Fibroblast of pulmonary artery (primary cell): ENCODE measurements around the gene EQTN.

Experiments
- DNase-seq: peaks from one replicate; pipeline ENCODE4 v3.0.0-alpha.2; 2010; ENCODE audit warnings: low read depth
- H3K4me3 ChIP-seq: replicated peaks from 2 replicates; pipeline ENCODE4 v1.5.1; 2011; ENCODE audit warnings: low read depth, mild to moderate bottlenecking, control low read depth, low read length, moderate library complexity
- CTCF ChIP-seq: IDR thresholded peaks from 2 replicates; pipeline ENCODE4 v1.5.1; 2011; ENCODE audit warnings: mild to moderate bottlenecking, control low read depth, low read length, inconsistent platforms; ENCODE audit errors: missing control alignments

The EQTN gene

GRCh38 chr9:27333241-27334052, 36.5 kb upstream of the EQTN start:
- TF ChIP-seq CTCF, result peak; percentile 83
- DNase-seq, result peak; percentile 88

GRCh38 chr9:27331393-27331792, 34.4 kb upstream of the EQTN start:
- H3K4me3 ChIP-seq, result no peak overlapping the region
- TF ChIP-seq CTCF, result no peak
- no peak for DNase-seq

More at GRCh38 chr9:27333241-27334052, 36.5 kb upstream of the EQTN start:
- H3K4me3 ChIP-seq, result no peak overlapping the region

- no peak for DNase-seq
- TF ChIP-seq CTCF, result no peak
- no peak overlapping the region for H3K4me3 ChIP-seq
Measured at GRCh38 chr9:27329291-27329690, 32.3 kb upstream of the EQTN start.

GRCh38 chr9:27328483-27328882, 31.5 kb upstream of the EQTN start:
- no peak for TF ChIP-seq CTCF
- DNase-seq, result no peak
- H3K4me3 ChIP-seq, result no peak overlapping the region

- no peak for DNase-seq
- no peak for TF ChIP-seq CTCF
- H3K4me3 ChIP-seq, result no peak overlapping the region
Measured at GRCh38 chr9:27311184-27311583, 14.2 kb upstream of the EQTN start.

GRCh38 chr9:27310582-27310981, 13.6 kb upstream of the EQTN start:
- no peak for TF ChIP-seq CTCF
- H3K4me3 ChIP-seq, result no peak overlapping the region
- DNase-seq, result no peak
